ENCODE measurements around the gene C17orf50.

C17orf50 gene

DNA sequence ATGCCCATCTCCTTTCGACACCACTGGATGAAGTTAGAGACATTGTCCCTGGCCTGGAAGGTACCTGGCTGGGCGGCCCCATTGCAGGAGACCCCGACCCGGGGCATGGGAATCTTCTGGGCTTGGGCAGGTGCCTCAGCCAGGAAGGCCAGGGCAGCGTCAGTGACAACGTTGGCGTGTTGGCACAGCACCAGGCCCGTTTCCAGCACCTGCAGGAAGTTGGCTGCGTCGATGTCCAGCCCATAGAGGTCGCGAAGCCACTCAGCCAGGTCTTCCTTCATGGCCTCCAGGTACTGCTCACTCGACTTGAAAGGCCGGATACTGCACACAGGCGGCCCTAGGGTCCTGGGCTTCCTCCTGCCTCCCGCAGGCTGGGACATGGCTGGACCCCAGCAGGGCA lies 8.2 kb upstream of the C17orf50 start:
- TF ChIP-seq, protein P1, sequence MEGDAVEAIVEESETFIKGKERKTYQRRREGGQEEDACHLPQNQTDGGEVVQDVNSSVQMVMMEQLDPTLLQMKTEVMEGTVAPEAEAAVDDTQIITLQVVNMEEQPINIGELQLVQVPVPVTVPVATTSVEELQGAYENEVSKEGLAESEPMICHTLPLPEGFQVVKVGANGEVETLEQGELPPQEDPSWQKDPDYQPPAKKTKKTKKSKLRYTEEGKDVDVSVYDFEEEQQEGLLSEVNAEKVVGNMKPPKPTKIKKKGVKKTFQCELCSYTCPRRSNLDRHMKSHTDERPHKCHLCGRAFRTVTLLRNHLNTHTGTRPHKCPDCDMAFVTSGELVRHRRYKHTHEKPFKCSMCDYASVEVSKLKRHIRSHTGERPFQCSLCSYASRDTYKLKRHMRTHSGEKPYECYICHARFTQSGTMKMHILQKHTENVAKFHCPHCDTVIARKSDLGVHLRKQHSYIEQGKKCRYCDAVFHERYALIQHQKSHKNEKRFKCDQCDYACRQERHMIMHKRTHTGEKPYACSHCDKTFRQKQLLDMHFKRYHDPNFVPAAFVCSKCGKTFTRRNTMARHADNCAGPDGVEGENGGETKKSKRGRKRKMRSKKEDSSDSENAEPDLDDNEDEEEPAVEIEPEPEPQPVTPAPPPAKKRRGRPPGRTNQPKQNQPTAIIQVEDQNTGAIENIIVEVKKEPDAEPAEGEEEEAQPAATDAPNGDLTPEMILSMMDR (IDR thresholded peaks at IDR 0.05; ENCODE audit: low read depth, low read length, missing control alignments) = no peak
- DNase-seq (ENCODE audit: low read depth) = no peak
- H3K4me3 ChIP-seq (ENCODE audit: low read depth, low read length) = no peak overlapping the region

DNA sequence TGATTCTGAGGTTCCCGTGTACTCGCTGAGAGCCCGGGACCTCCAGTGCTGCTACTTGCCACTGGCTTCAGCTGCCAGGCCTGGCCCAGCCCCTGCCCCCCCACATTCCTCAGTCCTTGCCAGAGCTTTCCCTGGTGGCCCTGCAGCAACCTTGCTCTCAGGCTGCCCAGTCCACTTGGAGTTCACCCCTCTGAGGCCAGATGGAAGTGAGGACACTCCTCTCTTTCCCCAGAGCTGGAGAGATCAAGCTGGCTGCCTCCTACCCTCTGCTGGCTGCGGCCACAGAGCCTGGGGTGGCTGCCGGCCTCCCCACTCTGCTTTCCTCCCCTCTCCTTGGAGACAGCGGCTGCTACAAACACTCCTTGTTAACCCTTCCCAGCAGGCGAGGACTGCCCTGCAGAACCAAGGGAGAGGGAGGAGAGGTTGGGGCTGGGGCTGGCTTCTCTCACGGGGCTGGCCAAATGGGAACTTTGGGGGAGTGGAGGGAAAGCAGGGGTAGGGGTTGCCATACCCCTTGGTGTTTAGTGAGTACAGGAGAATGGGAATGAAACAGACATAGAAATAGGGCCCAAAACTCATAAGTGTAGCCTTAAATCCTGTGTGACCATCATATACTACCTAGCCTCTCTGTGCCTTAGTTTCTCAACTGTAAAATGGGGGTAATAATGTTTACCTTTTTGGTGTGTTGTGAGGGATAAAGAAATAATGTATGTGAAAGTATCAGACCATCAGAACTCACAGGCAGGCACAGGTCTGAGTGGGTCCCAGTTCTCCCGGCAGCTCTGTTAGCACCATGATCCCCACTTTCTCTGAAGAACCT lies 7.5 kb upstream of the C17orf50 start, which contains the start of gene GAS2L2:
GAS2L2 (minus strand) TSS at position 295 of the 820 bp plus-strand sequence. CDS start 389 bp downstream, outside the sequence.
- TF ChIP-seq, protein P1 (IDR thresholded peaks at IDR 0.05; ENCODE audit: low read depth, low read length, missing control alignments) = no peak
- DNase-seq (ENCODE audit: low read depth) = no peak
- H3K4me3 ChIP-seq (ENCODE audit: low read depth, low read length) = no peak within 1 kb of the TSS

DNA sequence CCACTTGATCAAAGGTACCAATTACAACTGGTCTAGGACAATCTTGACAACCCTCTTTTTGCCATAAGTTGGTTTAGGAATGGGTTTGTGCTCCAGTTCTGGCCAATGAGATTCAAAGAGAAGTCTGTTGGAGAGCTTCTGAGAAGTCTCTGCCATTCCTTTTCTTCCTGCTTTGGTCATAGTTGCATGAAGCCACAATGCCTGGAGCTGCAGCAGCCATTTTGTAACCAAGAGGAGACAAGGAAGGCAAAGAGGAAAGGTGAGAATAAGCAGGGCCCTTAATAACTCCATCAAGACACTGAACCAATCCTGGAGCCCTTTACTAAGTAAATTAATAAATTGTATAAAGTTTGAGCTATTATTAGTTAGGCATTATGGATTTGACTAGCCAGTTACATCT lies 3.4 kb upstream of the C17orf50 start:
- no peak overlapping the region for H3K4me3 ChIP-seq (ENCODE audit: low read depth, low read length)
- DNase-seq (ENCODE audit: low read depth) = no peak
- TF ChIP-seq, protein P1 (IDR thresholded peaks at IDR 0.05; ENCODE audit: low read depth, low read length, missing control alignments) = no peak

DNA sequence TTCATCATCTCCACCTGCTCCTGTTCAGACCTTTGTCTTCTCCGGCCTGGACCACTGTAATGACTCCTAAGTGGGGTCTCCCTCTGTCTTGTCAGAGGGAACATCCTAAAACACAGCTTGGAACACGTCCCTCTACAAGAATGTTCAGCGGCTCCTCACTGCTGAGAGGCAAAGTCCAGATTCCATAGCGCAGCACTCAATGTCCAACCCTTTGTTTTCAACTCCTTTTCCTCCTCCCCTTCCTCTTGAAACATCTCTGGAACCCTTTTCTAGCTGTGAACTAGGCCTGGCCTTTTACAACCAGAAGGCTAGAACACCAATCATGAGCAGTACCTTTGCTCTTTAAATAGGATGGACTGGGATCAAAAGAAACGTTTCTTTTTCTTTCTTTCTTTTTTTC lies 914 bp downstream of the C17orf50 start:
- DNase-seq (ENCODE audit: low read depth) = no peak
- no peak overlapping the region for H3K4me3 ChIP-seq (ENCODE audit: low read depth, low read length)
- TF ChIP-seq, protein P1 (IDR thresholded peaks at IDR 0.05; ENCODE audit: low read depth, low read length, missing control alignments) = no peak

DNA sequence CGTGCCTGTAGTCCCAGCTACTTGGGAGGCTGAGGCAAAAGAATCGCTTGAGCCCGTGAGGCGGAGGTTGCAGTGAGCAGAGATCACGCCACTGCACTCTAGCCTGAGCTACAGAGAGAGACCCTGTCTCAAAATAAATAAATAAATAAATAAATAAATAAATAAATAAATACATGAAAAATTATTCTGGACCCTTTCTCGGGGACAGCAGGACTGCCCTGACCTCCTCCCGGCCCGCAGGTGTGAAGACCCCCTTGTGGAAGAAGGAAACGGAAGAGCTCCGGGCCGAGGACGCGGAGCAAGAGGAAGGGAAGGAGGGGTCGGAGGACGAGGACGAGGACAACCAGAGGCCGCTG lies 3.1 kb downstream of the C17orf50 start:
- H3K4me3 ChIP-seq (ENCODE audit: low read depth, low read length) = peak overlapping the region; percentile 61; the same call in 1 of the 2 replicates
- TF ChIP-seq, protein P1 (IDR thresholded peaks at IDR 0.05; ENCODE audit: low read depth, low read length, missing control alignments) = no peak
- no peak for DNase-seq (ENCODE audit: low read depth)

DNA sequence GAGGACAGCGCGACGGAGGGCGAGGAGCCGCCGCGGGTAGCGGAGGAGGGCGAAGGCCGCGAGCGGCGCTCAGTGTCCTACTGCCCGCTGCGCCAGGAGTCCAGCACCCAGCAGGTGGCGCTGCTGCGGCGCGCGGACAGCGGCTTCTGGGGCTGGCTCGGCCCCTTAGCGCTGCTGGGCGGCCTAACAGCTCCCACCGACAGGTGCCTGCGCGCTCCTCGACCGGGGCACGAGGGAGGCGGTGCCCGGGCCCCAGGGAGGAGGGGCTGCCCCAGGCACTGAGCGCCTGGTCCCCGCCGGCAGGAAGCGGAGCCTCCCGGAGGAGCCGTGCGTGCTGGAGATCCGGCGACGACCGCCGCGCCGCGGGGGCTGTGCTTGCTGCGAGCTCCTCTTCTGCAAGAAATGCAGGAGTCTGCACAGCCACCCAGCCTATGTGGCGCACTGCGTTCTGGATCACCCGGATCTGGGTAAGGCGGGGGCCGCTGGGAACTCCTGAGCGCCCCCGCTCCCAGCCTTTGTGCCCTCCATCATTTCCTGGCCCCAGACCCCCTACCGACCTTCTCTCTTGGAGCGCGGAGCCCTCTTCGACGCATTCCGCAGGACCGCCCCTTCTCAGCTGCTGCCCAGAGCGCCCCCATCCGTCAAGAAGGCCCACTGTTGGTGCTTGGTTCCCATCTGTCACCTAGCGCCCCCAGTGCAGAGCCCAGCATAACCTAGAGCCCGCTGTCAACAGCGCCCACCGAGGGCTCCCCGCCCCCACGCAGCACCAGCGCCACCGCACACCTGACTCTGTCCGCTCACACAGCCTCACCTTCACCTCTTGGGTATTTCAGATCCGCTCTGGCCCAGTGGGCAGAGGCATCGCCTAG lies 3.7 kb downstream of the C17orf50 start:
- H3K4me3 ChIP-seq (ENCODE audit: low read depth, low read length) = peak overlapping the region; percentile 61
- DNase-seq (ENCODE audit: low read depth) = peak; percentile 60
- TF ChIP-seq, protein P1 (IDR thresholded peaks at IDR 0.05; ENCODE audit: low read depth, low read length, missing control alignments) = peak; percentile 97

All from GM12864 (cell line).